Suppressor macrophage (primary cell): ENCODE results near the gene MAP4K1.

Experiments used
- DNase-seq, 4 experiments: peaks; one replicate each; pipeline ENCODE4 v3.0.0-alpha.2; 2020 to 2022

Gene MAP4K1

DNA sequence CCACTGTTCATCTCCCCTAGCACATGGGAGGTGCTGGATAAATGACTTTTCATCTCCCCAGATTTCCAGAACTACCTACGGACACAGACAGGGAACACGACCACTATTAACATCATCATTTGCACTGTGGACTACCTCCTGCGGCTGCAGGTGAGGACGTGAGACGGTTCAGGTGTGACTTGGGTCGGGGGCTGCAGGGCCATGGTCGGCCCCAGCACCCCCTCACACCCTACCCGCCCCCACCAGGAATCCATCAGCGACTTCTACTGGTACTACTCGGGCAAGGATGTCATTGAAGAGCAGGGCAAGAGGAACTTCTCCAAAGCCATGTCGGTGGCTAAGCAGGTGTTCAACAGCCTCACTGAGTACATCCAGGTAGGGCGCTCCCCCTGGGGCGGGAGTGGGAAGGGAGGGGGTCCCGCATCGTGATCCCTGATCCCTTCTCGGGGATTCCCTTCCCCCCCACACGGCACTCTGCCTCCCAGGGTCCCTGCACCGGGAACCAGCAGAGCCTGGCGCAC, 74.4 kb downstream of the MAP4K1 start:
- no peak for DNase-seq

GRCh38 chr19:38542040-38542439, 75.7 kb downstream of the MAP4K1 start:
- DNase-seq = no peak

- no peak for DNase-seq
Observed at GRCh38 chr19:38539751-38540150, 78.0 kb downstream of the MAP4K1 start.

DNA sequence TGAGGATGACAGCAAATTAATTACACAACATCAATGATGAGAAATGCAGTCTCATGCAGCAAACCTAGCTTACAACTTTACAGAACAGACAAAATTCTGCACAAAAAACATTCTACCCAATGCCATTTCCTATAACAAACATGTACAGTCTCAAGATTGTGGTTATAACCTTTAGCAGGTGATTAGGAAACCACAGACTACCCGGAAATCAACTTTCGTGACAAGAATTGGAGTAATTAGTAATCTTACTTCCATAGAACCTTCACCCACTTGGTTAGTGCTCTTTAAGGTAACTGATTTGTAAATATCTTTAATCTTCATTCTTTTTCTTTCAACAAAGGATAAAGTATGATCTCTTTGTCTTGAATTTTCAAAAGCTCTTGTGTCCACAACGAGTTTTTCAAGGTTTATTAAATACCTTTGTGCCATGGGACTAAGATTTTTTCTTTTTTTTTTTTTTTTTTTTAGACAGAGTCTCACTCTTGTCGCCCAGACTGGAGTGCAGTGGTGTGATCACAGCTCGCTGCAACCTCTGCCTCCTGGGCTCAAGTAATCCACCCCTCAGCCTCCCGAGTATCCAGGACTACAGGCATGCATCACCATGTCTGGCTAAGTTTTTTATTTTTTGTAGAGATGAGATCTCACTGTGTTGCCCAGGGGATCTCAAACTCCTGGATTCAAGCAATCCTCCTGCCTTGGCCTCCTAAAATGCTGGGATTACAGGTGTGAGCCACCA, 78.8 kb downstream of the MAP4K1 start:
- peak in 1 of 4 experiments; percentile 13 for DNase-seq

DNA sequence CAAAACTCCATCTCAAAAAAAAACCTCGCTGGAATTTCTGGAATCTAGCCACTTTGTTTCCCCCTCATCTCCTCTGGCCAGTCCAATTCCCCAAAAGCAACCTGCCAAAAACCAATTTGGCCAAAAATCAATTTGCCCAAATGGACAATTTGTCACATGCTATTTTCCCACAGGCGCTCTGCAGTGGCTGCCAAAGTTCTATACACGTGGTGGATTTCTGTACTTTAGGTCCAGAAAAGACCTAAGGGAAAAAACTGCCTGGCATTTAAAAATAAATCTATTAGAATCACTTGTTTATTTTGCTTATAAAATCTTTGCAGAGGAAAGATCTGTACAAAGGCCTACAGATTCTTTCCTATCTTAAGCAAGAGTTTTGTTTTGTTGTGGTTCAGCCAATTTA, 79.4 kb downstream of the MAP4K1 start:
- no peak for DNase-seq
